Body of pancreas (tissue), 4 donors: ENCODE results near the gene GPR42. TPM values are rescaled to one million over a fixed set of nuclear protein-coding genes. Genes with fewer than 3 reads are reported as not detected.

Source experiments
- ATAC-seq: fragments of 150-250 bp; one replicate; pipeline ENCODE4 v1.9.1; 2016
- DNase-seq, 4 donors: peaks; one replicate each; pipeline ENCODE4 v3.0.0-alpha.2; 2019
- H3K27ac ChIP-seq, 4 donors: fragments of 200-600 bp; sonication (generic); 1 replicate in 3 of 4; 2 replicates in 1 of 4; pipeline versions ENCODE4 v1.5.1 to v1.6.1; 2016 to 2019; ENCODE audit warnings: mild to moderate bottlenecking in 1 of 4, mixed read lengths in 1 of 4, moderate library complexity in 1 of 4
- H3K27me3 ChIP-seq, 2 donors: fragments of 200-600 bp; sonication (generic); one replicate each; pipeline ENCODE4 v1.6.0; 2016; ENCODE audit warnings: mild to moderate bottlenecking in 1 of 2
- H3K36me3 ChIP-seq, 2 donors: fragments of 200-600 bp; sonication (generic); replicated peaks in 1 of 2; 2 replicates each; pipeline ENCODE4 v1.5.1; 2016; ENCODE audit warnings: low read depth in 2 of 2; ENCODE audit not compliant: insufficient read depth in 1 of 2
- H3K4me1 ChIP-seq: fragments of 200-600 bp; sonication (generic); one replicate; pipeline ENCODE4 v1.6.0; 2016
- H3K4me3 ChIP-seq, 2 donors: fragments of 200-600 bp; sonication (generic); 1 replicate in 1 of 2; 2 replicates in 1 of 2; pipeline ENCODE4 v1.5.1; 2016 to 2019
- H3K9me3 ChIP-seq, 3 donors: fragments of 200-600 bp; sonication (generic); 1 replicate in 2 of 3; 2 replicates in 1 of 3; pipeline ENCODE4 v1.5.1; 2016
- CTCF ChIP-seq, 7 experiments: fragments of 450-650 bp in 4 of 7; fragments of 200-600 bp in 3 of 7; sonication (generic) in 3 of 7; IDR thresholded peaks; one replicate each; pipeline ENCODE4 v1.5.1; 2016 to 2019; ENCODE audit warnings: antibody characterized with exemption in 7 of 7
- POLR2A ChIP-seq, 3 donors: fragments of 450-650 bp; IDR thresholded peaks; one replicate each; pipeline ENCODE4 v1.6.1; 2016; ENCODE audit warnings: antibody characterized with exemption in 3 of 3, mild to moderate bottlenecking in 2 of 3
- WGBS, 2 donors: methylation state at CpG; one replicate each; pipeline ENCODE4 v1.1.5; 2017; 5-methylcytosine and 5-hydroxymethylcytosine counted together
- intact Hi-C: fragments of 100-400 bp; cut with DNase I; formaldehyde crosslinking; loops from one replicate; pipeline ENCODE4 v1.15.1; 2023
- total RNA-seq, 2 donors: library from RNA; depleted of rRNA; stranded (reverse); fragments of >200 nt; gene quantifications; one replicate each; pipeline ENCODE4 v1.1.0, GENCODE V29; 2016

Gene GPR42, protein sequence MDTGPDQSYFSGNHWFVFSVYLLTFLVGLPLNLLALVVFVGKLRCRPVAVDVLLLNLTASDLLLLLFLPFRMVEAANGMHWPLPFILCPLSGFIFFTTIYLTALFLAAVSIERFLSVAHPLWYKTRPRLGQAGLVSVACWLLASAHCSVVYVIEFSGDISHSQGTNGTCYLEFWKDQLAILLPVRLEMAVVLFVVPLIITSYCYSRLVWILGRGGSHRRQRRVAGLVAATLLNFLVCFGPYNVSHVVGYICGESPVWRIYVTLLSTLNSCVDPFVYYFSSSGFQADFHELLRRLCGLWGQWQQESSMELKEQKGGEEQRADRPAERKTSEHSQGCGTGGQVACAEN
- not detected for total RNA-seq

GRCh38 chr19:35370722-35371121, at the start of gene GPR42:
Gene GPR42 (plus strand): TSS chr19:35371068. CDS start chr19:35371360, 292 bp downstream.
- WGBS, 2 donors = 72 to 88% methylated on average over 3 to 7 of the region's 8 CpGs
- DNase-seq (no peak), ATAC-seq (no peak)
- H3K9me3 ChIP-seq = no peaks in the 10 kb centered on the region
- no peak for TF ChIP-seq CTCF (IDR thresholded peaks at IDR 0.05)
- no peak for TF ChIP-seq POLR2A (IDR thresholded peaks at IDR 0.05)
- no peaks in the 10 kb centered on the region for H3K4me1 ChIP-seq
- H3K36me3 ChIP-seq = no peaks in the 10 kb centered on the region
- no peaks in the 10 kb centered on the region for H3K27me3 ChIP-seq
- H3K4me3 ChIP-seq = no peak within 1 kb of the TSS
- intact Hi-C loops = no loop called here
- no peak within 1 kb of the TSS for H3K27ac ChIP-seq

DNA sequence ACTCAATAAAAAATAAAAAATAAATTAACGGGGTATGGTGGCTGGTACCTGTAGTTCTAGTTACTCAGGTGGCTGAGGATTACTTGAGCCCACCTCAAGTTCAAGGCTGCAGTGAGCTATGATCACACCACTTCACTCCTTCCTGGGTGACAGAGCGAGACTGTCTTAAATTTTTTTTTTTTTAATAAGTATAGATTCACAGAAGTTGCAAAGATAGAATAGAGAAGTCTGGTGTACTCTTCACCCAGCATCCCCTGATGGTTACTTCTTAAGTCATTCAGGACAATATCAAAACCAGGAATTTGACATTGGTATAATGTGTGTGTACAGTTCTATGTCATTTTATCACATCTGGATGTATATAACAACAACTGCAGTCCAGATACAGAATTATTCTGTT, 49.6 kb upstream of the GPR42 start:
- intact Hi-C loops = no loop called here
- no peak for ATAC-seq
- no peak overlapping the region for H3K27ac ChIP-seq
- H3K9me3 ChIP-seq = no peaks in the 10 kb centered on the region
- no peak overlapping the region for H3K4me3 ChIP-seq
- DNase-seq = no peak
- WGBS, 2 donors = 75 to 96% methylated on average over 2 of the region's 2 CpGs
- no peaks in the 10 kb centered on the region for H3K4me1 ChIP-seq
- H3K36me3 ChIP-seq = no peaks in the 10 kb centered on the region
- TF ChIP-seq CTCF (IDR thresholded peaks at IDR 0.05) (no peak), POLR2A (IDR thresholded peaks at IDR 0.05) (no peak)
- no peaks in the 10 kb centered on the region for H3K27me3 ChIP-seq

GRCh38 chr19:35322014-35322413, 48.9 kb upstream of the GPR42 start:
- intact Hi-C loops = no loop called here
- H3K27me3 ChIP-seq = no peaks in the 10 kb centered on the region
- DNase-seq = no peak
- WGBS, 2 donors = 85 to 88% methylated on average over 9 of the region's 9 CpGs
- no peaks in the 10 kb centered on the region for H3K36me3 ChIP-seq
- H3K4me3 ChIP-seq = no peak overlapping the region
- ATAC-seq = no peak
- TF ChIP-seq POLR2A (IDR thresholded peaks at IDR 0.05) = no peak
- TF ChIP-seq CTCF (IDR thresholded peaks at IDR 0.05) = no peak
- no peak overlapping the region for H3K27ac ChIP-seq
- H3K9me3 ChIP-seq = no peaks in the 10 kb centered on the region
- H3K4me1 ChIP-seq = no peaks in the 10 kb centered on the region

GRCh38 chr19:35327642-35328041, 43.2 kb upstream of the GPR42 start:
- no peaks in the 10 kb centered on the region for H3K36me3 ChIP-seq
- H3K9me3 ChIP-seq = no peaks in the 10 kb centered on the region
- H3K4me3 ChIP-seq = no peak overlapping the region
- intact Hi-C loops = no loop called here
- DNase-seq = no peak
- H3K4me1 ChIP-seq = no peaks in the 10 kb centered on the region
- ATAC-seq = no peak
- TF ChIP-seq CTCF (IDR thresholded peaks at IDR 0.05) (no peak), POLR2A (IDR thresholded peaks at IDR 0.05) (no peak)
- H3K27me3 ChIP-seq = no peaks in the 10 kb centered on the region
- 74 to 80% methylated on average over 4 of the region's 4 CpGs for WGBS, 2 donors
- H3K27ac ChIP-seq = no peak overlapping the region

DNA sequence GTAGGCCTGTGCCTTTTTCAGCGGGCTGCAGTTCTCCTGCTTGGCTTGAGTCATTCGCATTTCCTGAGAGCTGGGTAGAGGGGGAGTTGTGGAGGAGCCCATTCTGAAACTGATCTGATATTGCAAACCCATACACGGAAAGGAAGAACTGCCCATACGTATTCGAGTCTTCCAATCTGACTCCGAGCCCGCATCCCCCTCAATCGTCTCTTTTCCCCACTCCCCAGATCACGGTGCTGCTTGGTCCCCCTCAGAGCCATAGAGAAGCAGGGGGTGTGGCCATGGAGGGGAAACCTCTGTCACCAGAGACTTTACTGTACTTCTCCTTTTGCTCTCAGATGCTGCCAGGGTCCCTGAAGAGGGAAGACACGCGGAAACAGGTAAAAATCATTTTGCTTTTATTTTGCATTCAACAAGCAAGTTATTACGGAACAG, 42.0 kb upstream of the GPR42 start, which contains the start of gene CD22:
Gene CD22, plus strand, starts transcription at position 337 of the 435 bp plus-strand sequence. CDS start 2,854 bp downstream, outside the sequence.
- no peaks in the 10 kb centered on the region for H3K27me3 ChIP-seq
- no peaks in the 10 kb centered on the region for H3K9me3 ChIP-seq
- no peaks in the 10 kb centered on the region for H3K36me3 ChIP-seq
- TF ChIP-seq CTCF (IDR thresholded peaks at IDR 0.05) (no peak), POLR2A (IDR thresholded peaks at IDR 0.05) (no peak)
- no peak within 1 kb of the TSS for H3K4me3 ChIP-seq
- no peaks in the 10 kb centered on the region for H3K4me1 ChIP-seq
- no peak for DNase-seq
- no peak for ATAC-seq
- WGBS, 2 donors = 67 to 79% methylated on average over 12 of the region's 12 CpGs
- intact Hi-C loops = no loop called here
- H3K27ac ChIP-seq = no peak within 1 kb of the TSS
